Keratinocyte (primary cell): ENCODE data around the gene VPS8. TPM values are rescaled to one million over a fixed set of nuclear protein-coding genes. Genes with fewer than 3 reads are reported as not detected.

Source experiments
- DNase-seq: peaks from one replicate; pipeline ENCODE4 v3.0.0-alpha.2; 2011; ENCODE audit warnings: low read depth, missing footprints, low spot score
- FAIRE-seq: peaks from 2 replicates; lab custom pipeline; 2011; peaks lifted over from hg19 to GRCh38; lab: Jason Lieb, UNC
- H2AFZ ChIP-seq: 2 replicates; pipeline ENCODE4 v1.6.0; 2012; ENCODE audit warnings: low read length, control low read depth, inconsistent platforms; ENCODE audit not compliant: control insufficient read depth
- H3K27ac ChIP-seq: 2 replicates; pipeline ENCODE4 v1.5.1; 2011; ENCODE audit warnings: low read length; ENCODE audit not compliant: control insufficient read depth, insufficient read depth
- H3K27me3 ChIP-seq: 3 replicates; pipeline ENCODE4 v1.6.0; 2011; ENCODE audit warnings: low read length; ENCODE audit not compliant: control insufficient read depth, insufficient read depth; ENCODE audit errors: extremely low read depth
- H3K36me3 ChIP-seq, 2 experiments: 2 replicates in 1 of 2; 3 replicates in 1 of 2; pipeline ENCODE4 v1.5.1; 2011; ENCODE audit warnings: low read length in 2 of 2, mild to moderate bottlenecking in 1 of 2; ENCODE audit not compliant: control insufficient read depth in 2 of 2, insufficient read depth in 2 of 2; ENCODE audit errors: extremely low read depth in 1 of 2
- H3K4me1 ChIP-seq: 3 replicates; pipeline ENCODE4 v1.5.1; 2011; ENCODE audit warnings: low read length; ENCODE audit not compliant: control insufficient read depth, insufficient read depth; ENCODE audit errors: extremely low read depth
- H3K4me2 ChIP-seq: 3 replicates; pipeline ENCODE4 v1.6.0; 2011; ENCODE audit warnings: low read depth, low read length; ENCODE audit not compliant: control insufficient read depth, insufficient read depth; ENCODE audit errors: extremely low read depth
- H3K4me3 ChIP-seq, 3 experiments: fragments of 200-600 bp in 1 of 3; sonication (generic) in 1 of 3; 2 replicates in 2 of 3; 3 replicates in 1 of 3; pipeline ENCODE4 v1.5.1; 2011 to 2016; ENCODE audit warnings: low read length in 3 of 3, mild to moderate bottlenecking in 3 of 3, control low read depth in 2 of 3, inconsistent platforms in 1 of 3, low read depth in 1 of 3, mixed read lengths in 1 of 3, mixed run types in 1 of 3, moderate library complexity in 1 of 3; ENCODE audit not compliant: control insufficient read depth in 2 of 3, insufficient read depth in 2 of 3; ENCODE audit errors: extremely low read depth in 1 of 3
- H3K79me2 ChIP-seq: 2 replicates; pipeline ENCODE4 v1.6.0; 2012; ENCODE audit warnings: low read length; ENCODE audit not compliant: control insufficient read depth, insufficient read depth
- H3K9ac ChIP-seq: 3 replicates; pipeline ENCODE4 v1.6.0; 2011; ENCODE audit warnings: low read length; ENCODE audit not compliant: control insufficient read depth, insufficient read depth; ENCODE audit errors: extremely low read depth
- H3K9me1 ChIP-seq: 3 replicates; pipeline ENCODE4 v1.6.0; 2011; ENCODE audit warnings: low read length; ENCODE audit not compliant: control insufficient read depth, insufficient read depth; ENCODE audit errors: extremely low read depth
- H3K9me3 ChIP-seq: 2 replicates; pipeline ENCODE4 v1.5.1; 2012; ENCODE audit warnings: low read depth, low read length; ENCODE audit not compliant: control insufficient read depth
- H4K20me1 ChIP-seq: 3 replicates; pipeline ENCODE4 v1.6.0; 2011; ENCODE audit warnings: low read length; ENCODE audit not compliant: control insufficient read depth, insufficient read depth; ENCODE audit errors: extremely low read depth
- EZH2 ChIP-seq: IDR thresholded peaks from one replicate; pipeline ENCODE4 v1.6.1; 2012; ENCODE audit warnings: inconsistent platforms, mild to moderate bottlenecking, low read length, moderate library complexity
- dilution Hi-C: fragments of 300-500 bp; cut with MboI; formaldehyde crosslinking; loops from one replicate; pipeline ENCODE4 v1.7.0; 2020; ENCODE audit warnings: low sequenced_read_pairs; ENCODE audit not compliant: extremely low pct_ligation_motif_present
- polyA plus RNA-seq, 5 experiments: library from polyadenylated mRNA; depleted of rRNA in 3 of 5; stranded (reverse) in 3 of 5; stranded (forward) in 1 of 5; unstranded in 1 of 5; fragments of >200 nt; gene quantifications; 1 replicate in 1 of 5; 2 replicates in 3 of 5; 3 replicates in 1 of 5; pipeline versions ENCODE4 v1.2.1 to v1.2.3, GENCODE V29; 2011 to 2012; ENCODE audit warnings: missing spikeins in 2 of 5, low read depth in 1 of 5, low replicate concordance in 1 of 5
- TF ChIP-seq, protein P1 (sequence below), 3 experiments: IDR thresholded peaks in 1 of 3; conservative IDR thresholded peaks in 1 of 3; optimal IDR thresholded peaks in 1 of 3; 2 replicates in 2 of 3; 3 replicates in 1 of 3; pipeline versions ENCODE3 to v1.5.1; 2011; ENCODE audit warnings: low read length in 3 of 3, mild to moderate bottlenecking in 3 of 3, moderate library complexity in 2 of 3, control low read depth in 1 of 3, inconsistent platforms in 1 of 3; ENCODE audit not compliant: insufficient read depth in 2 of 3; ENCODE audit errors: extremely low read depth in 1 of 3

The VPS8 gene
- polyA plus RNA-seq, 1 donor (not counting 4 experiments of a cell fraction or from before 2014, with no cell fraction given) = 28.4 TPM

DNA sequence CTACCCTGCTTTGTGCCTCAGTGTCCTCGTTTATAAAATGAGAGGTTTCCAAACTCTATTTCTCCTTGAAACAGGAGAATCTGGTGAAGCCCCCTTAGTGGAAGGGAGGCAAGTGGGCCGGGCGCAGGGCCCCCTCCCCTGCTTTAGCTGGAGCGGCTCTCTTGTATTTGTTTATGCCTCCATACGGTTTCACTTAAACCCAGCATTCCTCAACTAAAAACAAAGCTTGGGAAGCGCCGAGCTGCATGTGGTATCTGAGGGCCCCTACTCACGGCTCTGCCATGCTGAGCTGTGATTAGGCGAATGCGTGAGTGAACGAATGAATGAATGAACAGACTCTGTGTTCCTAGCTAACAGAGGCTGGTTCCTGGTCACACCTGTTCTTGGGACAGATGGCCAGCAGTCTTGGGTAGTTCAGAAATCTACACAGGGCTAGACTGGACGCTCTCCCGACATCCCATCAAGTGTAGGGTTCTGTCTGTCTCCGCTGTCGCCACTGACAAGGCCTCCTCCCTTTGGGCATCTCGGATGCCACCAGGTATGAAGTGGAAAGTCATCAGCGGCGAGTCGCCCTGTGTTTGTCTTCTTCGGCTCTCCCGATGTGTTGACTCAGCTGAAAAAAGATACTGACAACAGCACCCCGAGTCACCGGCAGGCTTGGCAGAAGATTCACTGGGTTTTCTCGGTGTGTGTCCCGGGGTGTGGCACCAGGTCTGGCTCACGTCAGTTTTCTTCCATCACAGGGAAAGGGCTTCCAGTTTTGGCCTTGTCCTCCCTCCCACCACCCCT is 42.4 kb upstream of the VPS8 start:
- Histone ChIP-seq H3K4me3 (no peak overlapping the region), H3K9me1 (no peaks in the 10 kb centered on the region), H3K79me2 (no peaks in the 10 kb centered on the region), H3K36me3 (no peaks in the 10 kb centered on the region), H3K4me1 (peaks cover 30% of the 10 kb centered on the region), H3K4me2 (no peak overlapping the region), H4K20me1 (no peaks in the 10 kb centered on the region), H3K9ac (no peak overlapping the region), H2AFZ (peak overlapping the region; percentile 58), H3K27me3 (no peaks in the 10 kb centered on the region), H3K27ac (no peak overlapping the region), H3K9me3 (no peaks in the 10 kb centered on the region)
- peak; percentile 17 for FAIRE-seq
- dilution Hi-C loops = no loop called here
- no peak for DNase-seq
- TF ChIP-seq, protein P1, sequence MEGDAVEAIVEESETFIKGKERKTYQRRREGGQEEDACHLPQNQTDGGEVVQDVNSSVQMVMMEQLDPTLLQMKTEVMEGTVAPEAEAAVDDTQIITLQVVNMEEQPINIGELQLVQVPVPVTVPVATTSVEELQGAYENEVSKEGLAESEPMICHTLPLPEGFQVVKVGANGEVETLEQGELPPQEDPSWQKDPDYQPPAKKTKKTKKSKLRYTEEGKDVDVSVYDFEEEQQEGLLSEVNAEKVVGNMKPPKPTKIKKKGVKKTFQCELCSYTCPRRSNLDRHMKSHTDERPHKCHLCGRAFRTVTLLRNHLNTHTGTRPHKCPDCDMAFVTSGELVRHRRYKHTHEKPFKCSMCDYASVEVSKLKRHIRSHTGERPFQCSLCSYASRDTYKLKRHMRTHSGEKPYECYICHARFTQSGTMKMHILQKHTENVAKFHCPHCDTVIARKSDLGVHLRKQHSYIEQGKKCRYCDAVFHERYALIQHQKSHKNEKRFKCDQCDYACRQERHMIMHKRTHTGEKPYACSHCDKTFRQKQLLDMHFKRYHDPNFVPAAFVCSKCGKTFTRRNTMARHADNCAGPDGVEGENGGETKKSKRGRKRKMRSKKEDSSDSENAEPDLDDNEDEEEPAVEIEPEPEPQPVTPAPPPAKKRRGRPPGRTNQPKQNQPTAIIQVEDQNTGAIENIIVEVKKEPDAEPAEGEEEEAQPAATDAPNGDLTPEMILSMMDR (optimal IDR thresholded peaks at IDR 0.05 in 1 of 3, IDR thresholded peaks at IDR 0.05 in 1 of 3, conservative IDR thresholded peaks at IDR 0.05 in 1 of 3; ENCODE audit: extremely low read depth in 1 of 3, insufficient read depth in 2 of 3, low read length in 3 of 3) = no peak
- no peak for TF ChIP-seq EZH2

DNA sequence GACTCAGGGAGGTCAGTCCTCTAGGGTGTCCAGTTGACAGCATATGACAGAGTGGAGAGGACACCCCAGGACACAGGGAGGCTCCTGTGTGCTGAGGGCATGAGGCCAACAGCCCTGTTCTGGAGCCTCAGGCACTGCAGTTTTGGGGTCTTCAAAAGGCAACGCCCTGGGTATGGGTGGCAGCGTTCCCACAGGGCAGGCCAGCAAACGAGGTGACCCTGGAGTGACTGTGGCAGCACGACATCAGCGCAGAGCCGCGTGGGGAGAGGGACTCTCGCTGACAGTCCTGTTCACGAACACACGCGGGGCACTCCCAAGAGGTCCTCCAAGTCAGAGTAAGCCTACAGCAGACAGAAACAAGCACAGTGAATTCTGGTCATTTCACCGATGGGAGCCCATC is 41.4 kb upstream of the VPS8 start:
- Histone ChIP-seq H3K9me1 (no peaks in the 10 kb centered on the region), H4K20me1 (no peaks in the 10 kb centered on the region), H3K27ac (no peak overlapping the region), H3K36me3 (no peaks in the 10 kb centered on the region), H3K27me3 (no peaks in the 10 kb centered on the region), H3K9me3 (no peaks in the 10 kb centered on the region), H3K4me3 (no peak overlapping the region), H3K4me1 (peaks cover 20% of the 10 kb centered on the region), H3K9ac (no peak overlapping the region), H3K4me2 (no peak overlapping the region), H3K79me2 (no peaks in the 10 kb centered on the region), H2AFZ (no peak overlapping the region)
- FAIRE-seq (no peak), DNase-seq (no peak)
- no peak for TF ChIP-seq EZH2
- TF ChIP-seq, protein P1 (optimal IDR thresholded peaks at IDR 0.05 in 1 of 3, IDR thresholded peaks at IDR 0.05 in 1 of 3, conservative IDR thresholded peaks at IDR 0.05 in 1 of 3; ENCODE audit: extremely low read depth in 1 of 3, insufficient read depth in 2 of 3, low read length in 3 of 3) = no peak
- dilution Hi-C loops = no loop called here
